Measurements from ENCODE around the gene ETV6. TPM values are rescaled to one million over a fixed set of nuclear protein-coding genes. Genes with fewer than 3 reads are reported as not detected.

ETV6 gene
- total RNA-seq, 6 experiments from 2014 or later, result 14.6 to 20.5 (median 16.6) TPM

DNA sequence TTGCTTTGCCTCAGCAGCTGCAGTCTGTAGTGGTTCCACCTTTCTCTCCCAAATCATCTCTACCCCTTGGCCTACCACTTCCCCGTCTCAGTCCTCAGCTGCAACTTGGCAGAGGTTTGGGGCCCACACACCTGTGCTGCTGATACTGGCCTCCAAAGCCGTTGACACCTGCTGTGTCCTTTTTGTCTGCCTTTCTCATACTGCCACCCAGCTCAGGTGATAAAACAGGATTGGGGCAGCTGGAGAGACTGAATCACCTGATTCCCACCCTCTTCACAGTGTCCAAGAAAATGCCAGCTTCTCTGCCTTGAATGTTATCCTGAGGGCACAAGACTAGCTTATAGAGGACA lies 103.7 kb downstream of the ETV6 start:
- TF ChIP-seq, protein P1, sequence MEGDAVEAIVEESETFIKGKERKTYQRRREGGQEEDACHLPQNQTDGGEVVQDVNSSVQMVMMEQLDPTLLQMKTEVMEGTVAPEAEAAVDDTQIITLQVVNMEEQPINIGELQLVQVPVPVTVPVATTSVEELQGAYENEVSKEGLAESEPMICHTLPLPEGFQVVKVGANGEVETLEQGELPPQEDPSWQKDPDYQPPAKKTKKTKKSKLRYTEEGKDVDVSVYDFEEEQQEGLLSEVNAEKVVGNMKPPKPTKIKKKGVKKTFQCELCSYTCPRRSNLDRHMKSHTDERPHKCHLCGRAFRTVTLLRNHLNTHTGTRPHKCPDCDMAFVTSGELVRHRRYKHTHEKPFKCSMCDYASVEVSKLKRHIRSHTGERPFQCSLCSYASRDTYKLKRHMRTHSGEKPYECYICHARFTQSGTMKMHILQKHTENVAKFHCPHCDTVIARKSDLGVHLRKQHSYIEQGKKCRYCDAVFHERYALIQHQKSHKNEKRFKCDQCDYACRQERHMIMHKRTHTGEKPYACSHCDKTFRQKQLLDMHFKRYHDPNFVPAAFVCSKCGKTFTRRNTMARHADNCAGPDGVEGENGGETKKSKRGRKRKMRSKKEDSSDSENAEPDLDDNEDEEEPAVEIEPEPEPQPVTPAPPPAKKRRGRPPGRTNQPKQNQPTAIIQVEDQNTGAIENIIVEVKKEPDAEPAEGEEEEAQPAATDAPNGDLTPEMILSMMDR (IDR thresholded peaks at IDR 0.05), result no peak
- Mint-ChIP-seq H3K36me3 (ENCODE audit: low read depth) (peaks cover 21% of the 10 kb centered on the region), H3K27ac (no peak overlapping the region), H3K9me3 (no peaks in the 10 kb centered on the region), H3K4me3 (no peak overlapping the region), H3K4me1 (ENCODE audit: low read depth) (peaks cover 23% of the 10 kb centered on the region), H3K27me3 (ENCODE audit: insufficient read depth) (no peaks in the 10 kb centered on the region; the same call in 1 of the 2 replicates)
- no peak for DNase-seq

DNA sequence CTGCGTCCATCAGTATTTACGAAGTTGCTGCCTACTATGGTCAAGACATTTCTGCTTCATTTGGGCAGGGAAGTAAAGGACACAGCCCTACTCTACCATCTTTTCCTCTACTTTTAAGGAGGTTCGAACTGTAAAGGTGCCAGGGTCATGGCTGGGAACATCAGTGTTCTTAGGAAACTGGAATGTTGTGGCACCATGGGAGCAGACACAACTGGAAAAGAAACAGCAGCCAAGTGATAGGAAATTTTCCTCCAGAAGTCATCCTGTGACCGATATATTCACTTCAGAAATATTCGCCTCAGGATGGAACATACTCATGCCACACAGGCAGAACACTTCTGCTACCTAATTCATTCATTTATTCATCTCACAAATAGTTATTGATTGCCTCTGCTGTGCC lies 104.4 kb downstream of the ETV6 start:
- TF ChIP-seq, protein P1 (IDR thresholded peaks at IDR 0.05), result no peak
- H3K27me3 Mint-ChIP-seq (ENCODE audit: insufficient read depth), result no peaks in the 10 kb centered on the region; the same call in 1 of the 2 replicates
- H3K9me3 Mint-ChIP-seq, result no peaks in the 10 kb centered on the region
- peaks cover 29% of the 10 kb centered on the region for H3K4me1 Mint-ChIP-seq (ENCODE audit: low read depth)
- H3K4me3 Mint-ChIP-seq, result no peak overlapping the region
- DNase-seq, result no peak
- H3K36me3 Mint-ChIP-seq (ENCODE audit: low read depth), result peaks cover 21% of the 10 kb centered on the region
- 0 out of 2 replicates have a peak overlapping the region, but pooled peaks have one; percentile 17 for H3K27ac Mint-ChIP-seq

DNA sequence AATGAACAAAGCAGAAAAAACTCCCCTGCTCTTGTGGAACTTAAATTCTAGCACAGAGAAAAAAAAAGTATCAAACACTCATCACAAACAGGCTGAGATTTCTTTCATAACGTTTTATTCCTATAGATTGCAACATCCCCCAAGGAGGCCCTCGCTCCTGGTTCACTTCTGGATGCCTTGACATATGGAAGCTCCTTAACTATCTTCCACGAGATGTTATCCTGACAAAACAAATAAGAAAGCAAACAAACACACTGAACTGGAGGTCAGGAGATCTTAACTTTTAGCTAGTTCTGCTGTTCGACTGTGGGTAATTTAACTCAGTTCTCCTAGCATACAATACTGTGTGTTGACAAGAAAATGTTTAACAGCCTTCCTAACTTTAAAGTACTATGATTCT lies 104.8 kb downstream of the ETV6 start:
- Mint-ChIP-seq H3K9me3 (no peaks in the 10 kb centered on the region), H3K27ac (no peak overlapping the region), H3K4me3 (no peak overlapping the region), H3K36me3 (ENCODE audit: low read depth) (peaks cover 21% of the 10 kb centered on the region), H3K27me3 (ENCODE audit: insufficient read depth) (no peaks in the 10 kb centered on the region; the same call in 1 of the 2 replicates), H3K4me1 (ENCODE audit: low read depth) (peaks cover 33% of the 10 kb centered on the region)
- TF ChIP-seq, protein P1 (IDR thresholded peaks at IDR 0.05), result no peak
- no peak for DNase-seq

DNA sequence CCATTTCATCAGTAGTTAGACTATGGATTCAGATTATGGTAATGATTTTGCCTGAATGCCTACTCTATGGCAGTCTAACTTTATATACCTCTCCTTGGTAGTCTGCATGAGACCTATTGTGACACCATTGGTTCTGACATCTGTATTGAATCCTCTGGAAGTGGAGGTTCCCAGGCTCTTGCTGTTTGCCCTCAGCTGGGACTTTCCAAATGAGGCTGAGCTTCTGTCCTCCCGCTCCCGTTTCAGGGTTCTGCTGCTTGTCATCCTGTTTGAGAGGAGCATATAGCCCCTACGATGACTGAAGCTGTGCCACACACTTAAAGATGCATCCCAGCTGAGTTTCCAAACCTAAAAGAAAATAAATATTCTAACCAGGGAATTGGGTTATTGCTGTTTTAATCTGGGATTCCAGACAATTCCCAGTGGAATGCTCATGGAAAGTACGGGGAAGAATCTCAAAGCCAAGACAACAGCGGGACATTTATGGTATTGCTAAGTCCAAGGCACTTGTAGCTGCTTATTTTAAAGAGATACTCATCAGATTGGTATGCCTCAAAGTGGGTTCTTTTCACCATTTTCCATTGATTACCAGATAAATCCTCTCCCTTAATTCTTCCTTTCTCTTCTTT lies 105.9 kb downstream of the ETV6 start:
- no peak for DNase-seq
- H3K27me3 Mint-ChIP-seq (ENCODE audit: insufficient read depth), result no peaks in the 10 kb centered on the region; the same call in 1 of the 2 replicates

DNA sequence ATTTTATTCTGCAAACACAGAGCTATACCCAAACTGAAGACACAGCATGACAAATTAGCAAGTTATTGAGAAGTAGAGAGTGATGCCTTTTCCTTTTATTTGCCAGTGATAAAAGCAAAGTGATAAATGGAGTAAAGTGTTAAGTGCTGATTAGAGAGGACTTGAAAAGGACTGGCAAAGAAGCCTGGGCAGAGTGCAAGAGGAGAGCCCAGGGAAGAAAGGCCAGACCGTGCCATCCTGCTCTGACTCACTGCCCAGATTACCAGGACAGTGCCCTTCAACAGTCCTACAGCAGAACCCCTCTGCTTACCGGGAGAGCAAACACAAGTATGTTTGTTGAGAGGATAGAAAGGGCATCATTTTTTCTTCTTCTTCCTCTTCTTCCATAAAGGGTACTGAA lies 106.5 kb downstream of the ETV6 start:
- Mint-ChIP-seq H3K4me1 (ENCODE audit: low read depth) (peaks cover 42% of the 10 kb centered on the region), H3K27ac (no peak overlapping the region), H3K4me3 (no peak overlapping the region)

More for the DNA sequence above, 105.9 kb downstream of the ETV6 start:
- peaks cover 42% of the 10 kb centered on the region for H3K4me1 Mint-ChIP-seq (ENCODE audit: low read depth)
- H3K9me3 Mint-ChIP-seq, result no peaks in the 10 kb centered on the region
- TF ChIP-seq, protein P1 (IDR thresholded peaks at IDR 0.05), result no peak
- H3K36me3 Mint-ChIP-seq (ENCODE audit: low read depth), result peaks cover 21% of the 10 kb centered on the region
- no peak overlapping the region for H3K4me3 Mint-ChIP-seq
- no peak overlapping the region for H3K27ac Mint-ChIP-seq

More for the DNA sequence above, 106.5 kb downstream of the ETV6 start:
- Mint-ChIP-seq H3K36me3 (ENCODE audit: low read depth) (peaks cover 21% of the 10 kb centered on the region), H3K27me3 (ENCODE audit: insufficient read depth) (no peaks in the 10 kb centered on the region; the same call in 1 of the 2 replicates), H3K9me3 (no peaks in the 10 kb centered on the region)
- no peak for DNase-seq
- TF ChIP-seq, protein P1 (IDR thresholded peaks at IDR 0.05), result no peak

Measured in HFFc6 (cell line).